Measurements from ENCODE around the gene MYH6. TPM values are rescaled to one million over a fixed set of nuclear protein-coding genes. Genes with fewer than 3 reads are reported as not detected.

The MYH6 gene
- total and polyA plus RNA-seq, 2 of the 13 experiments (the other 11 are each of a cell fraction or from before 2014, with no cell fraction given), result 0.01 TPM; not detected in 1

DNA sequence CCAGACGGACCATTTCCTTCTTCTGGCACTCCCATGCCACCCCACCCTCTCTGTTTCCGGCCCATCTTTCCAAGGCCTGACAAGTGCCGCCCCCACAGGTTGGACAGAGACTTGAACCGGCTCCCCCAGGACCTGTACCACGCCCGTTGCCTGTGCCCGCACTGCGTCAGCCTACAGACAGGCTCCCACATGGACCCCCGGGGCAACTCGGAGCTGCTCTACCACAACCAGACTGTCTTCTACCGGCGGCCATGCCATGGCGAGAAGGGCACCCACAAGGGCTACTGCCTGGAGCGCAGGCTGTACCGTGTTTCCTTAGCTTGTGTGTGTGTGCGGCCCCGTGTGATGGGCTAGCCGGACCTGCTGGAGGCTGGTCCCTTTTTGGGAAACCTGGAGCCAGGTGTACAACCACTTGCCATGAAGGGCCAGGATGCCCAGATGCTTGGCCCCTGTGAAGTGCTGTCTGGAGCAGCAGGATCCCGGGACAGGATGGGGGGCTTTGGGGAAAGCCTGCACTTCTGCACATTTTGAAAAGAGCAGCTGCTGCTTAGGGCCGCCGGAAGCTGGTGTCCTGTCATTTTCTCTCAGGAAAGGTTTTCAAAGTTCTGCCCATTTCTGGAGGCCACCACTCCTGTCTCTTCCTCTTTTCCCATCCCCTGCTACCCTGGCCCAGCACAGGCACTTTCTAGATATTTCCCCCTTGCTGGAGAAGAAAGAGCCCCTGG lies 32.4 kb downstream of the MYH6 start (continued):
- TF ChIP-seq, protein P1, sequence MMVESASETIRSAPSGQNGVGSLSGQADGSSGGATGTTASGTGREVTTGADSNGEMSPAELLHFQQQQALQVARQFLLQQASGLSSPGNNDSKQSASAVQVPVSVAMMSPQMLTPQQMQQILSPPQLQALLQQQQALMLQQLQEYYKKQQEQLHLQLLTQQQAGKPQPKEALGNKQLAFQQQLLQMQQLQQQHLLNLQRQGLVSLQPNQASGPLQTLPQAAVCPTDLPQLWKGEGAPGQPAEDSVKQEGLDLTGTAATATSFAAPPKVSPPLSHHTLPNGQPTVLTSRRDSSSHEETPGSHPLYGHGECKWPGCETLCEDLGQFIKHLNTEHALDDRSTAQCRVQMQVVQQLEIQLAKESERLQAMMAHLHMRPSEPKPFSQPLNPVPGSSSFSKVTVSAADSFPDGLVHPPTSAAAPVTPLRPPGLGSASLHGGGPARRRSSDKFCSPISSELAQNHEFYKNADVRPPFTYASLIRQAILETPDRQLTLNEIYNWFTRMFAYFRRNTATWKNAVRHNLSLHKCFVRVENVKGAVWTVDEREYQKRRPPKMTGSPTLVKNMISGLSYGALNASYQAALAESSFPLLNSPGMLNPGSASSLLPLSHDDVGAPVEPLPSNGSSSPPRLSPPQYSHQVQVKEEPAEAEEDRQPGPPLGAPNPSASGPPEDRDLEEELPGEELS (CRISPR knock-in tag; IDR thresholded peaks at IDR 0.05), result no peak
- TF ChIP-seq ELF3 (CRISPR knock-in tag; IDR thresholded peaks at IDR 0.05), result no peak
- TF ChIP-seq TBX3 (IDR thresholded peaks at IDR 0.05; ENCODE audit: borderline replicate concordance), result no peak
- no peak for TF ChIP-seq ZNF383 (CRISPR knock-in tag; IDR thresholded peaks at IDR 0.05; ENCODE audit: borderline replicate concordance)
- no peak for TF ChIP-seq ZNF672 (CRISPR knock-in tag; IDR thresholded peaks at IDR 0.05)
- peak; percentile 42; the same call in 1 of the 2 replicates for TF ChIP-seq MTA1 (CRISPR knock-in tag; IDR thresholded peaks at IDR 0.05; ENCODE audit: borderline replicate concordance)
- TF ChIP-seq CREM (IDR thresholded peaks at IDR 0.05), result no peak
- TF ChIP-seq CREM (CRISPR knock-in tag; IDR thresholded peaks at IDR 0.05), result no peak
- no peak for TF ChIP-seq ZNF3 (CRISPR knock-in tag; IDR thresholded peaks at IDR 0.05)
- TF ChIP-seq ZSCAN20 (CRISPR knock-in tag; IDR thresholded peaks at IDR 0.05; ENCODE audit: borderline replicate concordance), result no peak
- TF ChIP-seq ZNF720 (CRISPR knock-in tag; IDR thresholded peaks at IDR 0.05), result no peak
- no peak for TF ChIP-seq CENPT (CRISPR knock-in tag; IDR thresholded peaks at IDR 0.05; ENCODE audit: low read depth)

DNA sequence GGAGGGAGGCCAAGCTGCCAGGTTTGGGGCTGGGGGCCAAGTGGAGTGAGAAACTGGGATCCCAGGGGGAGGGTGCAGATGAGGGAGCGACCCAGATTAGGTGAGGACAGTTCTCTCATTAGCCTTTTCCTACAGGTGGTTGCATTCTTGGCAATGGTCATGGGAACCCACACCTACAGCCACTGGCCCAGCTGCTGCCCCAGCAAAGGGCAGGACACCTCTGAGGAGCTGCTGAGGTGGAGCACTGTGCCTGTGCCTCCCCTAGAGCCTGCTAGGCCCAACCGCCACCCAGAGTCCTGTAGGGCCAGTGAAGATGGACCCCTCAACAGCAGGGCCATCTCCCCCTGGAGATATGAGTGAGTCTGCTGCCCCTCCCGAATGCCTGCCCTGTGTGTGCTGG lies 35.0 kb downstream of the MYH6 start:
- Histone ChIP-seq H3K4me3 (replicated peaks in 1 of 3; ENCODE audit: insufficient read depth in 1 of 3, low read depth in 2 of 3, low read length in 3 of 3) (no peak overlapping the region), H3K9ac (ENCODE audit: insufficient read depth, low read depth, low read length) (no peak overlapping the region), H3K9me3 (ENCODE audit: low read length) (no peaks in the 10 kb centered on the region), H3K27ac (ENCODE audit: extremely low read length, insufficient read depth, low read length) (no peak overlapping the region), H3K4me2 (ENCODE audit: low read depth, low read length) (no peak overlapping the region), H3K27me3 (ENCODE audit: control insufficient read depth in 1 of 2, insufficient read depth in 2 of 2, low read length in 2 of 2) (peaks cover 27 to 91% of the 10 kb centered on the region in 2 experiments), H3K79me2 (ENCODE audit: insufficient read depth, low read length) (no peaks in the 10 kb centered on the region), H3K4me1 (ENCODE audit: insufficient read depth, low read length) (no peaks in the 10 kb centered on the region), H2AFZ (ENCODE audit: low read length) (no peak overlapping the region), H3K36me3 (replicated peaks in 1 of 2; ENCODE audit: control insufficient read depth in 1 of 2, insufficient read depth in 2 of 2, low read length in 2 of 2) (no peaks in the 10 kb centered on the region), H4K20me1 (ENCODE audit: insufficient read depth, low read length) (no peaks in the 10 kb centered on the region)
- ChIA-PET POLR2A (no interaction called here), CTCF (ENCODE audit: low intra/inter-chr PET ratio, low total read pairs) (no interaction called here)
- DNase-seq (ENCODE audit: low spot score), result no peak
- BruUV-seq (replicated peaks), result no TSS peak
- intact Hi-C loops (cut with micrococcal nuclease; ENCODE audit: unreplicated experiment) (no loop called here), in situ Hi-C loops (cut with HindIII; ENCODE audit: extremely low pct_ligation_motif_present, low pct_unique_long_range_greater_than_20kb) (no loop called here)
- WGBS (ENCODE audit: low lambda C conversion rate), result 10% methylated on average over 3 of the region's 3 CpGs
- no peak for FAIRE-seq
- no peak for ATAC-seq
- TF ChIP-seq TOPORS (CRISPR knock-in tag; IDR thresholded peaks at IDR 0.05) (no peak), ZNF331 (CRISPR knock-in tag; IDR thresholded peaks at IDR 0.05) (no peak), MIXL1 (CRISPR knock-in tag; IDR thresholded peaks at IDR 0.05) (no peak), RXRB (CRISPR knock-in tag; IDR thresholded peaks at IDR 0.05; ENCODE audit: borderline replicate concordance) (no peak), HDAC6 (IDR thresholded peaks at IDR 0.05; ENCODE audit: low read depth, low read length) (no peak), DNMT3B (CRISPR knock-in tag; conservative IDR thresholded peaks at IDR 0.05) (no peak), TBL1XR1 (IDR thresholded peaks at IDR 0.05; ENCODE audit: borderline replicate concordance, low read length, partially characterized antibody) (no peak), ZNF138 (CRISPR knock-in tag; IDR thresholded peaks at IDR 0.05; ENCODE audit: low read depth) (no peak), ZNF224 (CRISPR knock-in tag; IDR thresholded peaks at IDR 0.05) (no peak), PHB2 (IDR thresholded peaks at IDR 0.05; ENCODE audit: partially characterized antibody) (no peak)
- TF ChIP-seq, protein P2, sequence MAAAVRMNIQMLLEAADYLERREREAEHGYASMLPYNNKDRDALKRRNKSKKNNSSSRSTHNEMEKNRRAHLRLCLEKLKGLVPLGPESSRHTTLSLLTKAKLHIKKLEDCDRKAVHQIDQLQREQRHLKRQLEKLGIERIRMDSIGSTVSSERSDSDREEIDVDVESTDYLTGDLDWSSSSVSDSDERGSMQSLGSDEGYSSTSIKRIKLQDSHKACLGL (CRISPR knock-in tag; IDR thresholded peaks at IDR 0.05), result no peak
- TF ChIP-seq, protein P3, sequence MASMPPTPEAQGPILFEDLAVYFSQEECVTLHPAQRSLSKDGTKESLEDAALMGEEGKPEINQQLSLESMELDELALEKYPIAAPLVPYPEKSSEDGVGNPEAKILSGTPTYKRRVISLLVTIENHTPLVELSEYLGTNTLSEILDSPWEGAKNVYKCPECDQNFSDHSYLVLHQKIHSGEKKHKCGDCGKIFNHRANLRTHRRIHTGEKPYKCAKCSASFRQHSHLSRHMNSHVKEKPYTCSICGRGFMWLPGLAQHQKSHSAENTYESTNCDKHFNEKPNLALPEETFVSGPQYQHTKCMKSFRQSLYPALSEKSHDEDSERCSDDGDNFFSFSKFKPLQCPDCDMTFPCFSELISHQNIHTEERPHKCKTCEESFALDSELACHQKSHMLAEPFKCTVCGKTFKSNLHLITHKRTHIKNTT (CRISPR knock-in tag; IDR thresholded peaks at IDR 0.05), result no peak
